Measurements from ENCODE around the gene ISM1.

DNA sequence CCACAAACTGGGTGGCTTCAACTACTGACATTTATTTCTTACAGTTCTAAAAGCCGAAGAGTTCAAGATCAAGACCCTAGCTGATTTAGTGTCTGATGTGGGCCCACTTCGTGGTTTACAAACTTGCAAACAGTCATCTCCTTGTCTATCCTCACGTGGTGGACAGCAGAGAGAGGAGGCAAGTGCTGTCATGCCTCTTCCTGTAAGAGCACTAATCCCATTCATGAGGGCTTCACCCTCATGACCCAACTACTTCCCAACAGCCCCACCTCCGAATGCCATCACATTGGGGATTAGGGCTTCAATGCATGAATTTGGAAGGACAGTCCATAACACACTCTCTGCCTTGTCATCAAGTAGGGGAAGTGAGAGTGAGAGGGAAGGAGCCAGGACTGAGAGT lies 15.6 kb upstream of the ISM1 start:
- TF ChIP-seq, protein P1, sequence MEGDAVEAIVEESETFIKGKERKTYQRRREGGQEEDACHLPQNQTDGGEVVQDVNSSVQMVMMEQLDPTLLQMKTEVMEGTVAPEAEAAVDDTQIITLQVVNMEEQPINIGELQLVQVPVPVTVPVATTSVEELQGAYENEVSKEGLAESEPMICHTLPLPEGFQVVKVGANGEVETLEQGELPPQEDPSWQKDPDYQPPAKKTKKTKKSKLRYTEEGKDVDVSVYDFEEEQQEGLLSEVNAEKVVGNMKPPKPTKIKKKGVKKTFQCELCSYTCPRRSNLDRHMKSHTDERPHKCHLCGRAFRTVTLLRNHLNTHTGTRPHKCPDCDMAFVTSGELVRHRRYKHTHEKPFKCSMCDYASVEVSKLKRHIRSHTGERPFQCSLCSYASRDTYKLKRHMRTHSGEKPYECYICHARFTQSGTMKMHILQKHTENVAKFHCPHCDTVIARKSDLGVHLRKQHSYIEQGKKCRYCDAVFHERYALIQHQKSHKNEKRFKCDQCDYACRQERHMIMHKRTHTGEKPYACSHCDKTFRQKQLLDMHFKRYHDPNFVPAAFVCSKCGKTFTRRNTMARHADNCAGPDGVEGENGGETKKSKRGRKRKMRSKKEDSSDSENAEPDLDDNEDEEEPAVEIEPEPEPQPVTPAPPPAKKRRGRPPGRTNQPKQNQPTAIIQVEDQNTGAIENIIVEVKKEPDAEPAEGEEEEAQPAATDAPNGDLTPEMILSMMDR (IDR thresholded peaks at IDR 0.05), result no peak
- TF ChIP-seq POLR2A (IDR thresholded peaks at IDR 0.05), result no peak
